ENCODE data around the gene GSE1.

DNA sequence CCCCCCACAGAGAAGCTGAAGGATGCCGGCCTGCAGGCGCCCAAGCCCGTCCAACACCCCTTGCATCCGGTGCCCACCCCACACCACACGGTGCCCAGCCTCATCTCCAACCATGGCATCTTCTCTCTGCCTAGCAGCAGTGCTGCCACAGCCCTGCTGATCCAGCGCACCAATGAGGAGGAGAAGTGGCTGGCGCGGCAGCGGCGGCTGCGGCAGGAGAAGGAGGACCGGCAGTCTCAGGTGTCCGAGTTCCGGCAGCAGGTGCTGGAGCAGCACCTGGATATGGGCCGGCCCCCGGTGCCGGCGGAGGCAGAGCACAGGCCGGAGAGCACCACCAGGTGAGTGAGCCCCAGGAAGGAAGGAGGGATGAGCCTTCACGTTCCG is 44.1 kb downstream of the GSE1 start:
- TF ChIP-seq, protein P1, sequence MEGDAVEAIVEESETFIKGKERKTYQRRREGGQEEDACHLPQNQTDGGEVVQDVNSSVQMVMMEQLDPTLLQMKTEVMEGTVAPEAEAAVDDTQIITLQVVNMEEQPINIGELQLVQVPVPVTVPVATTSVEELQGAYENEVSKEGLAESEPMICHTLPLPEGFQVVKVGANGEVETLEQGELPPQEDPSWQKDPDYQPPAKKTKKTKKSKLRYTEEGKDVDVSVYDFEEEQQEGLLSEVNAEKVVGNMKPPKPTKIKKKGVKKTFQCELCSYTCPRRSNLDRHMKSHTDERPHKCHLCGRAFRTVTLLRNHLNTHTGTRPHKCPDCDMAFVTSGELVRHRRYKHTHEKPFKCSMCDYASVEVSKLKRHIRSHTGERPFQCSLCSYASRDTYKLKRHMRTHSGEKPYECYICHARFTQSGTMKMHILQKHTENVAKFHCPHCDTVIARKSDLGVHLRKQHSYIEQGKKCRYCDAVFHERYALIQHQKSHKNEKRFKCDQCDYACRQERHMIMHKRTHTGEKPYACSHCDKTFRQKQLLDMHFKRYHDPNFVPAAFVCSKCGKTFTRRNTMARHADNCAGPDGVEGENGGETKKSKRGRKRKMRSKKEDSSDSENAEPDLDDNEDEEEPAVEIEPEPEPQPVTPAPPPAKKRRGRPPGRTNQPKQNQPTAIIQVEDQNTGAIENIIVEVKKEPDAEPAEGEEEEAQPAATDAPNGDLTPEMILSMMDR (conservative IDR thresholded peaks at IDR 0.05 in 1 of 2, IDR thresholded peaks at IDR 0.05 in 1 of 2; ENCODE audit: extremely low read depth in 1 of 2, insufficient read depth in 1 of 2, low read depth in 1 of 2, low read length in 2 of 2), result no peak
- TF ChIP-seq EZH2 (IDR thresholded peaks at IDR 0.05; ENCODE audit: borderline replicate concordance, low read length), result no peak

Data from mammary epithelial cell (primary cell).